ENCODE data around the gene IMMT. TPM values are rescaled to one million over a fixed set of nuclear protein-coding genes. Genes with fewer than 3 reads are reported as not detected.

Gene IMMT
- polyA plus RNA-seq, 1 donor (not counting 4 experiments of a cell fraction or from before 2014, with no cell fraction given), result 91.5 TPM

GRCh38 chr2:86140969-86141392, 54.3 kb downstream of the IMMT start:
- no peaks in the 10 kb centered on the region for H3K9me1 ChIP-seq (ENCODE audit: control insufficient read depth, extremely low read depth, insufficient read depth, low read length)
- no peaks in the 10 kb centered on the region for H3K79me2 ChIP-seq (ENCODE audit: control insufficient read depth, insufficient read depth, low read length)
- DNase-seq (ENCODE audit: low read depth, low spot score) (no peak), FAIRE-seq (no peak)
- no peak overlapping the region for H3K4me3 ChIP-seq (ENCODE audit: control insufficient read depth in 2 of 3, extremely low read depth in 1 of 3, insufficient read depth in 2 of 3, low read depth in 1 of 3, low read length in 3 of 3)
- H3K9me3 ChIP-seq (ENCODE audit: control insufficient read depth, low read depth, low read length), result no peaks in the 10 kb centered on the region
- dilution Hi-C loops (cut with MboI; ENCODE audit: extremely low pct_ligation_motif_present, low sequenced_read_pairs), result no loop called here
- H3K36me3 ChIP-seq (ENCODE audit: control insufficient read depth in 2 of 2, extremely low read depth in 1 of 2, insufficient read depth in 2 of 2, low read length in 2 of 2), result peaks cover 23 to 45% of the 10 kb centered on the region in 2 experiments
- no peaks in the 10 kb centered on the region for H4K20me1 ChIP-seq (ENCODE audit: control insufficient read depth, extremely low read depth, insufficient read depth, low read length)
- TF ChIP-seq CTCF (optimal IDR thresholded peaks at IDR 0.05 in 1 of 3, IDR thresholded peaks at IDR 0.05 in 1 of 3, conservative IDR thresholded peaks at IDR 0.05 in 1 of 3; ENCODE audit: extremely low read depth in 1 of 3, insufficient read depth in 2 of 3, low read length in 3 of 3) (no peak), EZH2 (IDR thresholded peaks at IDR 0.05; ENCODE audit: low read length) (no peak)
- no peaks in the 10 kb centered on the region for H3K4me1 ChIP-seq (ENCODE audit: control insufficient read depth, extremely low read depth, insufficient read depth, low read length)
- no peak overlapping the region for H3K9ac ChIP-seq (ENCODE audit: control insufficient read depth, extremely low read depth, insufficient read depth, low read length)
- H2AFZ ChIP-seq (ENCODE audit: control insufficient read depth, low read length), result no peak overlapping the region
- H3K4me2 ChIP-seq (ENCODE audit: control insufficient read depth, extremely low read depth, insufficient read depth, low read depth, low read length), result no peak overlapping the region
- H3K27ac ChIP-seq (ENCODE audit: control insufficient read depth, insufficient read depth, low read length), result no peak overlapping the region
- H3K27me3 ChIP-seq (ENCODE audit: control insufficient read depth, extremely low read depth, insufficient read depth, low read length), result no peaks in the 10 kb centered on the region

GRCh38 chr2:86139981-86140380, 55.3 kb downstream of the IMMT start:
- H3K27me3 ChIP-seq (ENCODE audit: control insufficient read depth, extremely low read depth, insufficient read depth, low read length), result no peaks in the 10 kb centered on the region
- H3K79me2 ChIP-seq (ENCODE audit: control insufficient read depth, insufficient read depth, low read length), result no peaks in the 10 kb centered on the region
- H3K4me3 ChIP-seq (ENCODE audit: control insufficient read depth in 2 of 3, extremely low read depth in 1 of 3, insufficient read depth in 2 of 3, low read depth in 1 of 3, low read length in 3 of 3), result no peak overlapping the region
- no peak overlapping the region for H2AFZ ChIP-seq (ENCODE audit: control insufficient read depth, low read length)
- H3K27ac ChIP-seq (ENCODE audit: control insufficient read depth, insufficient read depth, low read length), result no peak overlapping the region
- dilution Hi-C loops (cut with MboI; ENCODE audit: extremely low pct_ligation_motif_present, low sequenced_read_pairs), result no loop called here
- no peaks in the 10 kb centered on the region for H3K4me1 ChIP-seq (ENCODE audit: control insufficient read depth, extremely low read depth, insufficient read depth, low read length)
- H4K20me1 ChIP-seq (ENCODE audit: control insufficient read depth, extremely low read depth, insufficient read depth, low read length), result no peaks in the 10 kb centered on the region
- H3K9me1 ChIP-seq (ENCODE audit: control insufficient read depth, extremely low read depth, insufficient read depth, low read length), result no peaks in the 10 kb centered on the region
- peaks cover 24 to 55% of the 10 kb centered on the region in 2 experiments for H3K36me3 ChIP-seq (ENCODE audit: control insufficient read depth in 2 of 2, extremely low read depth in 1 of 2, insufficient read depth in 2 of 2, low read length in 2 of 2)
- TF ChIP-seq CTCF (optimal IDR thresholded peaks at IDR 0.05 in 1 of 3, IDR thresholded peaks at IDR 0.05 in 1 of 3, conservative IDR thresholded peaks at IDR 0.05 in 1 of 3; ENCODE audit: extremely low read depth in 1 of 3, insufficient read depth in 2 of 3, low read length in 3 of 3) (no peak), EZH2 (IDR thresholded peaks at IDR 0.05; ENCODE audit: low read length) (no peak)
- FAIRE-seq (no peak), DNase-seq (ENCODE audit: low read depth, low spot score) (no peak)
- H3K9me3 ChIP-seq (ENCODE audit: control insufficient read depth, low read depth, low read length), result no peaks in the 10 kb centered on the region
- H3K4me2 ChIP-seq (ENCODE audit: control insufficient read depth, extremely low read depth, insufficient read depth, low read depth, low read length), result no peak overlapping the region
- no peak overlapping the region for H3K9ac ChIP-seq (ENCODE audit: control insufficient read depth, extremely low read depth, insufficient read depth, low read length)
